Nephron progenitor cell (in vitro differentiated cells): Measurements from ENCODE around the gene GLOD4.

Experiments used
- DNase-seq: peaks from one replicate; pipeline ENCODE4 v3.0.0; 2021
- H3K27ac Mint-ChIP-seq: 2 replicates; pipeline ENCODE4 v1.8.0; 2021; ENCODE audit warnings: mild to moderate bottlenecking, moderate library complexity, mixed read lengths
- H3K27me3 Mint-ChIP-seq: 2 replicates; pipeline ENCODE4 v1.8.0; 2021; ENCODE audit warnings: mild to moderate bottlenecking, low read depth, mixed read lengths; ENCODE audit not compliant: poor library complexity
- H3K36me3 Mint-ChIP-seq: 2 replicates; pipeline ENCODE4 v1.8.0; 2021; ENCODE audit warnings: low read depth, mixed read lengths
- H3K4me1 Mint-ChIP-seq: 2 replicates; pipeline ENCODE4 v1.8.0; 2021; ENCODE audit warnings: mixed read lengths
- H3K4me3 Mint-ChIP-seq: 2 replicates; pipeline ENCODE4 v1.8.0; 2021; ENCODE audit warnings: mild to moderate bottlenecking, moderate library complexity, mixed read lengths
- H3K9me3 Mint-ChIP-seq: 2 replicates; pipeline ENCODE4 v1.8.0; 2021; ENCODE audit warnings: mild to moderate bottlenecking, moderate library complexity, mixed read lengths
- TF ChIP-seq, protein P1 (sequence below): fragments of 200-600 bp; sonication (generic); IDR thresholded peaks from 2 replicates; pipeline ENCODE4 v1.5.0; 2021; ENCODE audit warnings: antibody characterized with exemption

The GLOD4 gene

DNA sequence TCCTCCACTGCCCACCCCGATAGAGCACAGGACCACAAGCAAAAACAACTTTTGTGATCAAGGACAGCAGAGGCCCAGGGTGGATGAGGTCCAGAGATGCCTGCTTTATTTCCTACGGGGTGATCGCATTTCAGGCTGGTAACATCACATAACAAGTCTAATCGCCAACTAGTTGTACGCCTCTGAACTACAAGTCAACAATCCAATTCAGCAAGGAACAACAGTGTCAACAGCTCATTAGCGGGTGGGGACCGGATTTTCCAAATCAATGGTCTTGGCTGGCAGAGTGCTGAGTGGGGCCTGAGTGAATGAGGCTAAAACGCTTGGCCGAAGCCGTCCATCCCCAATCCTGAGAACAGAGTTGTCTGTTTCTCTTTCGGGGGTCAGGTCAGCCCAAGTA is 17.2 kb upstream of the GLOD4 start:
- no peak for DNase-seq
- peak overlapping the region; percentile 77 for H3K27ac Mint-ChIP-seq
- H3K4me1 Mint-ChIP-seq: peaks cover 59% of the 10 kb centered on the region
- TF ChIP-seq, protein P1, sequence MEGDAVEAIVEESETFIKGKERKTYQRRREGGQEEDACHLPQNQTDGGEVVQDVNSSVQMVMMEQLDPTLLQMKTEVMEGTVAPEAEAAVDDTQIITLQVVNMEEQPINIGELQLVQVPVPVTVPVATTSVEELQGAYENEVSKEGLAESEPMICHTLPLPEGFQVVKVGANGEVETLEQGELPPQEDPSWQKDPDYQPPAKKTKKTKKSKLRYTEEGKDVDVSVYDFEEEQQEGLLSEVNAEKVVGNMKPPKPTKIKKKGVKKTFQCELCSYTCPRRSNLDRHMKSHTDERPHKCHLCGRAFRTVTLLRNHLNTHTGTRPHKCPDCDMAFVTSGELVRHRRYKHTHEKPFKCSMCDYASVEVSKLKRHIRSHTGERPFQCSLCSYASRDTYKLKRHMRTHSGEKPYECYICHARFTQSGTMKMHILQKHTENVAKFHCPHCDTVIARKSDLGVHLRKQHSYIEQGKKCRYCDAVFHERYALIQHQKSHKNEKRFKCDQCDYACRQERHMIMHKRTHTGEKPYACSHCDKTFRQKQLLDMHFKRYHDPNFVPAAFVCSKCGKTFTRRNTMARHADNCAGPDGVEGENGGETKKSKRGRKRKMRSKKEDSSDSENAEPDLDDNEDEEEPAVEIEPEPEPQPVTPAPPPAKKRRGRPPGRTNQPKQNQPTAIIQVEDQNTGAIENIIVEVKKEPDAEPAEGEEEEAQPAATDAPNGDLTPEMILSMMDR: no peak
- peaks cover 3% of the 10 kb centered on the region for H3K27me3 Mint-ChIP-seq
- H3K4me3 Mint-ChIP-seq: no peak overlapping the region
- no peaks in the 10 kb centered on the region for H3K9me3 Mint-ChIP-seq
- peaks cover 26% of the 10 kb centered on the region for H3K36me3 Mint-ChIP-seq

DNA sequence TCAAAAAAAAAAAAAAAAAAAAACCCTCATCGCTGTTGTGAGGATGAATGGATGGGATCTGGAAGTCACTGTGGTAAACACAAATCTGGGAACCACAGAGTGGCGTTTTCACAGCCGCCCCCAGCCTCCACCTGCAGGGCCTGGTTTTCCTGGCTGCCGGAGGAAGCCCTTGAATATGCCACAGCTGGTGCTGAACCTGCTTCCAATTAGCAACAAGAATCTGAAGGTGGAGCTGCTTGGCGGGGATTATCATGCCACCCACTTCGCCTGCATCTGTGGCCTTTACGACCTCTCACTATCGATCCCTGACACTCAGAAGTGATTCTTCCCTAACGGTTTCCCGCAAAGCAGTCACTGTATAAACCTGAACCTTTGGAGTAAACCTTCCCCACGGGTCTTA is 16.2 kb upstream of the GLOD4 start:
- Mint-ChIP-seq H3K27me3 (peaks cover 3% of the 10 kb centered on the region), H3K4me1 (peaks cover 59% of the 10 kb centered on the region), H3K36me3 (peaks cover 26% of the 10 kb centered on the region), H3K4me3 (no peak overlapping the region), H3K9me3 (no peaks in the 10 kb centered on the region), H3K27ac (peak overlapping the region; percentile 54)
- TF ChIP-seq, protein P1: no peak
- no peak for DNase-seq

DNA sequence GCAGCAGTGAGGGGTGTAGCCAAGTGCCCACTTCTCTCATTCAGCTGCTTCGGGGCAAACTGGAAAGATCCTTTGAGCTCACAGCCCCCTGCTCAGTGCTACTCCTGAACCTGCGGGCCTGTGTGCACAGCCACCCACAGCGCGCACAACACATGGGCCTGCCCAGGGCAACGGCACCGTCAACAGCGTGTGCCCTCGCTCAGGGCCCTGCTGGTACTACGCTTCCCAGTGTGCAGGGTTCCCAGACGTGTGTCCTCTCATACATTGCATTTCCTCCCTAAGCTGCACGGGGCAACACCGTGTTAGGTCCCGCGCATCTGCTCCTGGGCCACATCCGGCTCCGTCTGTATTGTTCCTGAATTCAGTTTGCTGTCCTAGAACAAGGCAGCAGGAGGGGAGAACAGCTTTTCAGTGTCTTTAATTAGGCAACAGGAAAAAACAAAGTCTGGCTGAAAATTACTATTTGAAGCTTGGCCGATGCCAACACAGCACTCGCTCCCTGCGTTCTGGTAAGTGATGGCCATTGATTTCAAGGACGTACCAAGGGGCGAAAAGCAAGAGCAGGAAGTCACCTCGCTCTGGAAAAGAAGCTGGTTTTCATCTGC is 15.3 kb upstream of the GLOD4 start:
- no peak for DNase-seq
- Mint-ChIP-seq H3K4me1 (peaks cover 65% of the 10 kb centered on the region), H3K36me3 (peaks cover 26% of the 10 kb centered on the region), H3K27ac (no peak overlapping the region), H3K4me3 (no peak overlapping the region), H3K27me3 (peaks cover 3% of the 10 kb centered on the region), H3K9me3 (no peaks in the 10 kb centered on the region)
- TF ChIP-seq, protein P1: no peak

DNA sequence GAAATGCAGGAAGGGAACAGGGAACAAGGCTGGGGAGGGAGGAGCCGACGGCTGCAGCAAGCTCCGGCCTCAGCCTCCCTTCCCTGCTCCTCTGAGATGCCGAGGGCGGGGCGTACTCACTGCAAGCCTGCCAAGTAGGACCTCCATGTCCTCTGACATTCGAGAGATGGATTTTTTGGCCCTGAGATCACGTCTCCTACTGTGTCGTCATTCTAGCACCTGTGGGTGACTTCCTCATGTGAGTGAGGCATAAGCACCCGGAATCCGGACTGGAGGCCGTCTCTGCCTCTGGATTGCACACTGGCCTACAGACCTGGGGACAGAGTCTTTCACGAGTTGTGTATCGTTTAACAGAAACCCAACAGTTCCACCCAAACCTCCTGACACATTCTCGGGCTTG is 14.5 kb upstream of the GLOD4 start:
- Mint-ChIP-seq H3K27ac (peak overlapping the region; percentile 75), H3K4me3 (no peak overlapping the region), H3K4me1 (peaks cover 60% of the 10 kb centered on the region), H3K27me3 (peaks cover 3% of the 10 kb centered on the region), H3K36me3 (peaks cover 27% of the 10 kb centered on the region), H3K9me3 (no peaks in the 10 kb centered on the region)
- TF ChIP-seq, protein P1: no peak
- DNase-seq: no peak

DNA sequence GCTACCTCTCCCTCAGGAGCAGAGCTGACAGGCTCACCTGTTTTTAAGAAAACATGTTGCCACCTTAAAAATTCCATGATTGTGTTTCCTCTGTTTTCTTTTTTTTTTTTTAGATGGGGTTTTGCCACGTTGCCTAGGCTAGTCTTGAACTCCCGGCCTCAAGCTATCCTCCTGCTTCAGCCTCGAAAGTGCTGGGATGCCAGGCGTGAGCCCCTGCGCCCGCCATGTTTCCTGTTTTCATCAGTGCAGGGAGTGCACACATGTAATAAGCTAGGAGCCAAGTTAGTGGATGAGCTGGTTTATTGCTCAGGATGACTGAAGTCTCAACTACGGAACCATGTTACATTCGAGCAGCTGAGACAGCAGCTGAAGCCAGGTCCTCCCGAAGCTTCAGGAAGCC is 13.6 kb upstream of the GLOD4 start:
- H3K4me3 Mint-ChIP-seq: no peak overlapping the region
- no peak overlapping the region for H3K27ac Mint-ChIP-seq
- no peaks in the 10 kb centered on the region for H3K9me3 Mint-ChIP-seq
- no peak for DNase-seq
- peaks cover 33% of the 10 kb centered on the region for H3K36me3 Mint-ChIP-seq
- peaks cover 3% of the 10 kb centered on the region for H3K27me3 Mint-ChIP-seq
- H3K4me1 Mint-ChIP-seq: peaks cover 55% of the 10 kb centered on the region
- TF ChIP-seq, protein P1: no peak

DNA sequence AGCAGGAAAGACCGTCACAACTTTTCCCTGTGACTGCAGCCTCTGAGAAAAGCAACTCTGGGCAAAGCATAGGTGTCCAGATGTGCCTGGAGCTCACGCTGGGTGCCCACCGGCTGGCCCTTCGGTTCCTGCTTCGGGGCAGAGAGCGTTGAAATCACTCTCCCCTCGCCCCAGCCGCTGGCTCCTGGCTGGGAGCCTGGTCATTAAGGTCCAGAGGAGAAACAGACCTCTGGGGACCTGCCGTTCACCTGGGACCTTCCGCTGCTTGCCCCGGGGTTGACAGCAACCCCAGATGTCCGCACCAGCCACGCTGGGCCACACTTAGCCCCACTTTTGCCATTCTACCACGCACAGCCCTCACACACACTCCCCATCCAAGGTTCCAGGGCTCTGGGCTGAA is 13.2 kb upstream of the GLOD4 start:
- peaks cover 34% of the 10 kb centered on the region for H3K36me3 Mint-ChIP-seq
- TF ChIP-seq, protein P1: no peak
- H3K4me1 Mint-ChIP-seq: peaks cover 51% of the 10 kb centered on the region
- H3K27ac Mint-ChIP-seq: no peak overlapping the region
- H3K4me3 Mint-ChIP-seq: no peak overlapping the region
- DNase-seq: no peak
- H3K27me3 Mint-ChIP-seq: peaks cover 3% of the 10 kb centered on the region
- no peaks in the 10 kb centered on the region for H3K9me3 Mint-ChIP-seq
